HepG2 (cell line): ENCODE data around the gene SAMD4A.
"Not testable (repeated sequence)": the region's sequence is repeated elsewhere in the genome, so short reads cannot be mapped to it uniquely, and the experiment has no call there.

ENCODE experiments used
- NR2C2 ChIP-seq: sonication (generic); formaldehyde crosslinking; IDR thresholded peaks from 2 replicates; pipeline ENCODE4 v1.4.0; 2020; ENCODE audit warnings: missing genetic modification reagents, mild to moderate bottlenecking, moderate library complexity, borderline replicate concordance
- RNF2 ChIP-seq: fragments of 450-650 bp; conservative IDR thresholded peaks from 2 replicates; pipeline ENCODE4 v1.6.1; 2016; ENCODE audit warnings: low read depth
- SP1 ChIP-seq, 2 experiments: fragments of 450-650 bp in 1 of 2; sonication (generic) in 1 of 2; formaldehyde crosslinking in 1 of 2; IDR thresholded peaks; 2 replicates each; pipeline versions ENCODE4 v1.4.0 to v1.6.1; 2016 to 2020; ENCODE audit warnings: missing genetic modification reagents in 1 of 2
- TCF12 ChIP-seq, 2 experiments: fragments of 450-650 bp in 1 of 2; sonication (generic) in 1 of 2; formaldehyde crosslinking in 1 of 2; IDR thresholded peaks; 2 replicates each; pipeline versions ENCODE4 v1.6.1 to v1.8.0; 2017 to 2022; ENCODE audit warnings: antibody characterized with exemption in 1 of 2, mild to moderate bottlenecking in 1 of 2, missing genetic modification reagents in 1 of 2, moderate library complexity in 1 of 2
- ZBTB33 ChIP-seq: sonication (generic); formaldehyde crosslinking; IDR thresholded peaks from 2 replicates; pipeline ENCODE4 v1.4.0; 2020; ENCODE audit warnings: missing genetic modification reagents
- ZNF333 ChIP-seq: sonication (generic); formaldehyde crosslinking; IDR thresholded peaks from 2 replicates; pipeline ENCODE4 v1.4.0; 2020; ENCODE audit warnings: mild to moderate bottlenecking, missing genetic modification reagents, borderline replicate concordance
- TF ChIP-seq, protein P1 (sequence below): IDR thresholded peaks from 2 replicates; pipeline ENCODE4 v1.4.0; 2020; ENCODE audit warnings: mild to moderate bottlenecking, missing genetic modification reagents
- TF ChIP-seq, protein P2 (sequence below), 2 experiments: sonication (generic) in 1 of 2; formaldehyde crosslinking in 1 of 2; IDR thresholded peaks; 2 replicates each; pipeline versions ENCODE4 v1.4.0 to v1.6.1; 2018 to 2020; ENCODE audit warnings: missing genetic modification reagents in 2 of 2, borderline replicate concordance in 1 of 2, low read depth in 1 of 2, mild to moderate bottlenecking in 1 of 2, missing biosample characterization in 1 of 2

DNA sequence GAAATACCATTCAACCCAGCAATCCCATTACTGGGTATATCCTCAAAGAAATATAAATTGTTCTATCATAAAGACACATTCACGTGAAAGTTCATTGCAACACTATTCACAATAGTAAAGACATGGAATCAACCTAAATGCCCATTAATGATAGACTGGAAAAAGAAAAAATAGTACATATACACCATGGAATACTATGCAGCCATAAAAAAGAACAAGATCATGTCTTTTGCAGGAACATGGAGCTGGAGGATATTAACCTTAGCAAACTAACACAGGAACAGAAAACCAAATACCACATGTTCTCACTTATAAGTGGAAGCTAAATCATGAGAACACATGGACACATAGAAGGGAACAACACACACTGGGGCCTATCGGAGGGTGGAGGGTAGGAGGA is 234.6 kb downstream of the SAMD4A start:
- TF ChIP-seq, protein P1, sequence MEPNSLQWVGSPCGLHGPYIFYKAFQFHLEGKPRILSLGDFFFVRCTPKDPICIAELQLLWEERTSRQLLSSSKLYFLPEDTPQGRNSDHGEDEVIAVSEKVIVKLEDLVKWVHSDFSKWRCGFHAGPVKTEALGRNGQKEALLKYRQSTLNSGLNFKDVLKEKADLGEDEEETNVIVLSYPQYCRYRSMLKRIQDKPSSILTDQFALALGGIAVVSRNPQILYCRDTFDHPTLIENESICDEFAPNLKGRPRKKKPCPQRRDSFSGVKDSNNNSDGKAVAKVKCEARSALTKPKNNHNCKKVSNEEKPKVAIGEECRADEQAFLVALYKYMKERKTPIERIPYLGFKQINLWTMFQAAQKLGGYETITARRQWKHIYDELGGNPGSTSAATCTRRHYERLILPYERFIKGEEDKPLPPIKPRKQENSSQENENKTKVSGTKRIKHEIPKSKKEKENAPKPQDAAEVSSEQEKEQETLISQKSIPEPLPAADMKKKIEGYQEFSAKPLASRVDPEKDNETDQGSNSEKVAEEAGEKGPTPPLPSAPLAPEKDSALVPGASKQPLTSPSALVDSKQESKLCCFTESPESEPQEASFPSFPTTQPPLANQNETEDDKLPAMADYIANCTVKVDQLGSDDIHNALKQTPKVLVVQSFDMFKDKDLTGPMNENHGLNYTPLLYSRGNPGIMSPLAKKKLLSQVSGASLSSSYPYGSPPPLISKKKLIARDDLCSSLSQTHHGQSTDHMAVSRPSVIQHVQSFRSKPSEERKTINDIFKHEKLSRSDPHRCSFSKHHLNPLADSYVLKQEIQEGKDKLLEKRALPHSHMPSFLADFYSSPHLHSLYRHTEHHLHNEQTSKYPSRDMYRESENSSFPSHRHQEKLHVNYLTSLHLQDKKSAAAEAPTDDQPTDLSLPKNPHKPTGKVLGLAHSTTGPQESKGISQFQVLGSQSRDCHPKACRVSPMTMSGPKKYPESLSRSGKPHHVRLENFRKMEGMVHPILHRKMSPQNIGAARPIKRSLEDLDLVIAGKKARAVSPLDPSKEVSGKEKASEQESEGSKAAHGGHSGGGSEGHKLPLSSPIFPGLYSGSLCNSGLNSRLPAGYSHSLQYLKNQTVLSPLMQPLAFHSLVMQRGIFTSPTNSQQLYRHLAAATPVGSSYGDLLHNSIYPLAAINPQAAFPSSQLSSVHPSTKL: not testable (repeated sequence)
- not testable (repeated sequence) for TF ChIP-seq ZNF333; SP1 (IDR thresholded peaks at IDR 0.05); SP1 (CRISPR knock-in tag; IDR thresholded peaks at IDR 0.05); RNF2; NR2C2 (CRISPR knock-in tag); TCF12 (IDR thresholded peaks at IDR 0.05); TCF12 (CRISPR knock-in tag; IDR thresholded peaks at IDR 0.05); ZBTB33 (CRISPR knock-in tag)
- TF ChIP-seq, protein P2, sequence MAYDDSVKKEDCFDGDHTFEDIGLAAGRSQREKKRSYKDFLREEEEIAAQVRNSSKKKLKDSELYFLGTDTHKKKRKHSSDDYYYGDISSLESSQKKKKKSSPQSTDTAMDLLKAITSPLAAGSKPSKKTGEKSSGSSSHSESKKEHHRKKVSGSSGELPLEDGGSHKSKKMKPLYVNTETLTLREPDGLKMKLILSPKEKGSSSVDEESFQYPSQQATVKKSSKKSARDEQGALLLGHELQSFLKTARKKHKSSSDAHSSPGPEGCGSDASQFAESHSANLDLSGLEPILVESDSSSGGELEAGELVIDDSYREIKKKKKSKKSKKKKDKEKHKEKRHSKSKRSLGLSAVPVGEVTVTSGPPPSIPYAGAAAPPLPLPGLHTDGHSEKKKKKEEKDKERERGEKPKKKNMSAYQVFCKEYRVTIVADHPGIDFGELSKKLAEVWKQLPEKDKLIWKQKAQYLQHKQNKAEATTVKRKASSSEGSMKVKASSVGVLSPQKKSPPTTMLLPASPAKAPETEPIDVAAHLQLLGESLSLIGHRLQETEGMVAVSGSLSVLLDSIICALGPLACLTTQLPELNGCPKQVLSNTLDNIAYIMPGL (CRISPR knock-in tag; IDR thresholded peaks at IDR 0.05; ENCODE audit: borderline replicate concordance in 1 of 2, low read depth in 1 of 2): not testable (repeated sequence)
